HepG2 (cell line): Measurements from ENCODE around the gene CMC1. TPM values are rescaled to one million over a fixed set of nuclear protein-coding genes. Genes with fewer than 3 reads are reported as not detected.

ENCODE experiments used
- GPN1 ChIP-seq: sonication (generic); formaldehyde crosslinking; IDR thresholded peaks from 2 replicates; pipeline ENCODE4 v1.5.1; 2020; ENCODE audit warnings: missing genetic modification reagents, borderline replicate concordance
- HNRNPH1 ChIP-seq: fragments of 200-400 bp; formaldehyde crosslinking; optimal IDR thresholded peaks from 2 replicates; pipeline ENCODE3; 2017; ENCODE audit warnings: mild to moderate bottlenecking, low read depth, low read length
- MBD4 ChIP-seq: IDR thresholded peaks from 2 replicates; pipeline ENCODE4 v1.6.1; 2012; ENCODE audit warnings: low read length, inconsistent platforms, borderline replicate concordance
- MTA1 ChIP-seq: sonication (generic); formaldehyde crosslinking; IDR thresholded peaks from 2 replicates; pipeline ENCODE4 v1.4.0; 2020; ENCODE audit warnings: missing genetic modification reagents, mild to moderate bottlenecking, borderline replicate concordance
- MXD4 ChIP-seq: IDR thresholded peaks from 2 replicates; pipeline ENCODE4 v1.6.1; 2016; ENCODE audit warnings: mild to moderate bottlenecking, missing biosample characterization, missing genetic modification reagents
- PHF8 ChIP-seq: sonication (generic); formaldehyde crosslinking; IDR thresholded peaks from 2 replicates; pipeline ENCODE4 v1.5.0; 2020; ENCODE audit warnings: missing genetic modification reagents
- SAFB2 ChIP-seq: sonication (generic); formaldehyde crosslinking; IDR thresholded peaks from 2 replicates; pipeline ENCODE4 v1.5.1; 2020; ENCODE audit warnings: missing genetic modification reagents, low read depth, mild to moderate bottlenecking, borderline replicate concordance
- SAP130 ChIP-seq: IDR thresholded peaks from 2 replicates; pipeline ENCODE4 v1.6.1; 2016; ENCODE audit warnings: low read depth
- TGIF2 ChIP-seq: IDR thresholded peaks from 2 replicates; pipeline ENCODE4 v1.6.1; 2016; ENCODE audit warnings: control low read depth, missing compliant biosample characterization
- U2AF2 ChIP-seq: fragments of 200-400 bp; formaldehyde crosslinking; IDR thresholded peaks from 2 replicates; pipeline ENCODE4 v1.6.1; 2017; ENCODE audit warnings: low read depth, mild to moderate bottlenecking, low read length
- ZFP1 ChIP-seq: IDR thresholded peaks from 2 replicates; pipeline ENCODE4 v1.6.1; 2016
- ZNF224 ChIP-seq: sonication (generic); formaldehyde crosslinking; IDR thresholded peaks from 2 replicates; pipeline ENCODE4 v1.5.0; 2020; ENCODE audit warnings: mild to moderate bottlenecking, missing genetic modification reagents
- ZNF274 ChIP-seq: sonication (generic); formaldehyde crosslinking; IDR thresholded peaks from 2 replicates; pipeline ENCODE4 v1.5.1; 2020; ENCODE audit warnings: mild to moderate bottlenecking, missing genetic modification reagents
- ZNF431 ChIP-seq: sonication (generic); formaldehyde crosslinking; IDR thresholded peaks from 2 replicates; pipeline ENCODE4 v1.9.0; 2022; ENCODE audit warnings: missing genetic modification reagents, low read depth, mild to moderate bottlenecking, borderline replicate concordance
- ZNF720 ChIP-seq: sonication (generic); formaldehyde crosslinking; IDR thresholded peaks from 2 replicates; pipeline ENCODE4 v1.4.0; 2020; ENCODE audit warnings: missing genetic modification reagents
- ZSCAN22 ChIP-seq: sonication (generic); formaldehyde crosslinking; IDR thresholded peaks from 2 replicates; pipeline ENCODE4 v1.4.0; 2020; ENCODE audit warnings: mild to moderate bottlenecking, missing genetic modification reagents
- polyA plus RNA-seq, 8 experiments: library from polyadenylated mRNA; depleted of rRNA in 3 of 8; stranded (reverse) in 7 of 8; unstranded in 1 of 8; fragments of >200 nt; fragmentation: Illumina TruSeq in 4 of 8; extraction: Trizol in 4 of 8; gene quantifications; 2 replicates each; pipeline versions ENCODE4 v1.2.1 to v1.2.3, GENCODE V29; 2011 to 2016; ENCODE audit warnings: low read depth in 4 of 8, missing spikeins in 1 of 8, mixed read lengths in 1 of 8; ENCODE audit not compliant: insufficient read depth in 1 of 8
- total RNA-seq, 5 experiments: library from RNA; depleted of rRNA; stranded (reverse); fragments of >200 nt; fragmentation: Illumina TruSeq; extraction: Trizol; gene quantifications; 2 replicates each; pipeline ENCODE4 v1.2.3, GENCODE V29; 2016; ENCODE audit warnings: low read depth in 1 of 5
- TF ChIP-seq, protein P1 (sequence below): sonication (generic); formaldehyde crosslinking; IDR thresholded peaks from 2 replicates; pipeline ENCODE4 v1.4.0; 2020; ENCODE audit warnings: missing genetic modification reagents
- TF ChIP-seq, protein P2 (sequence below): sonication (generic); formaldehyde crosslinking; IDR thresholded peaks from 2 replicates; pipeline ENCODE4 v1.4.0; 2020; ENCODE audit warnings: low read depth, mild to moderate bottlenecking, missing genetic modification reagents
- TF ChIP-seq, protein P3 (sequence below): sonication (generic); formaldehyde crosslinking; IDR thresholded peaks from 2 replicates; pipeline ENCODE4 v1.4.0; 2020; ENCODE audit warnings: missing genetic modification reagents
- TF ChIP-seq, protein P4 (sequence below): sonication (generic); formaldehyde crosslinking; IDR thresholded peaks from 2 replicates; pipeline ENCODE4 v1.5.0; 2020; ENCODE audit warnings: mild to moderate bottlenecking, missing genetic modification reagents
- TF ChIP-seq, protein P5 (sequence below): sonication (generic); formaldehyde crosslinking; IDR thresholded peaks from 2 replicates; pipeline ENCODE4 v1.8.0; 2022; ENCODE audit warnings: mild to moderate bottlenecking, missing genetic modification reagents, moderate library complexity

The CMC1 gene
- total and polyA plus RNA-seq, 2 of the 13 experiments (the other 11 are each of a cell fraction or from before 2014, with no cell fraction given), result 22.1 to 29.5 TPM

DNA sequence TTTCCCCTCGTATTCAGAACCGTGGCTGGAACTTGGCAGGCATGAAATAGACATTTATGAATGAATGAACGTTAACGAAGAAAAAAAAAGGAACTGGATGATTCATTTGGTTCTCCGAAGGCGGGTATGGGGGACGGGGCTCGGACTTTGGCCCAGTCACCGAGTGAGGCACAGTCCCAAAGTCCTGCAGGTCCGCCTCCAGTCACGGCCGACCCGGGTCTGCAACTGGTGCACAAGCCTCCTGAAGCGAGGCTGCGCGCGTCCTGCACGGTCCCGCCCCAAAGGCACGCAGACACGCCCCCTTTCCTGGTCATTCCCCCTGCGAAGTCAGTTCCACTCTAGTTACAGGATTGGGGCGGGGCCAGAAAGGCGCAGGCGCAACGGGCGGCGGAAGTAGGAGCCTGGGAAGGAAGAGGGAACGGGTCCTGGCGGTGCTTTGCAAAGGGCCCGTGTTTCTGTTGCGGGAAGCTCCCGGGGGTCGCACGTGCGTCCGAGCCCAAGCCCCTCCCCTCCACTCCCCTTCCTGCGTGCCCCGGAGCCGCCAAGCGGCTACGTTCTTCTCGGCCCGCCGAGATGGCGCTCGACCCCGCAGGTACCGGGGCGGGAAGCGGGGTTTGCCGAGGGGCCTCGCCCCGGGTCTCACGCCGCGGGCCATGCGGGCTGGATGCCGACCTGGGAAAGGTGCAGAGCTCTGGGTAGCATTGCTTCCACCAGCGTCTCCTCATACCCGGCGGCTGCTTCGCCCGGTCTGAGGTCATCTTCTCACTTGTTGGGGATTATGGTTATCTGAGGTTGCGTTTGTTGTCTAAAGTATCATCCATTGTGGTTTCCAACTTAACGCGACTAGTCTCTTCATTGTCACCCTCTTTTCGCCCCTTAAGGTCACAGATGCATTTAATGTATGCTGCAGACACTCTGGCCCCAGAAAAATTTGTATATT is at the start of gene CMC1 (continued):
- TF ChIP-seq HNRNPH1, result no peak
- peak; percentile 45; the same call in 1 of the 2 replicates for TF ChIP-seq ZNF431
- TF ChIP-seq ZSCAN22 (CRISPR knock-in tag), result peak; percentile 78; the same call in 1 of the 2 replicates
- TF ChIP-seq ZNF274, result peak; percentile 86; the same call in 1 of the 2 replicates
- TF ChIP-seq MXD4 (CRISPR knock-in tag), result peak; percentile 78; the same call in 1 of the 2 replicates
- peak; percentile 65; the same call in 1 of the 2 replicates for TF ChIP-seq TGIF2
- TF ChIP-seq, protein P1, sequence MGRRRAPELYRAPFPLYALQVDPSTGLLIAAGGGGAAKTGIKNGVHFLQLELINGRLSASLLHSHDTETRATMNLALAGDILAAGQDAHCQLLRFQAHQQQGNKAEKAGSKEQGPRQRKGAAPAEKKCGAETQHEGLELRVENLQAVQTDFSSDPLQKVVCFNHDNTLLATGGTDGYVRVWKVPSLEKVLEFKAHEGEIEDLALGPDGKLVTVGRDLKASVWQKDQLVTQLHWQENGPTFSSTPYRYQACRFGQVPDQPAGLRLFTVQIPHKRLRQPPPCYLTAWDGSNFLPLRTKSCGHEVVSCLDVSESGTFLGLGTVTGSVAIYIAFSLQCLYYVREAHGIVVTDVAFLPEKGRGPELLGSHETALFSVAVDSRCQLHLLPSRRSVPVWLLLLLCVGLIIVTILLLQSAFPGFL (CRISPR knock-in tag), result no peak
- peak; percentile 96 for TF ChIP-seq MTA1 (CRISPR knock-in tag)
- TF ChIP-seq GPN1, result no peak
- peak; percentile 89; the same call in 1 of the 2 replicates for TF ChIP-seq ZNF224 (CRISPR knock-in tag)
- TF ChIP-seq ZFP1, result peak; percentile 72; the same call in 1 of the 2 replicates
- no peak for TF ChIP-seq ZNF720
- peak; percentile 85 for TF ChIP-seq SAFB2
- TF ChIP-seq, protein P2, sequence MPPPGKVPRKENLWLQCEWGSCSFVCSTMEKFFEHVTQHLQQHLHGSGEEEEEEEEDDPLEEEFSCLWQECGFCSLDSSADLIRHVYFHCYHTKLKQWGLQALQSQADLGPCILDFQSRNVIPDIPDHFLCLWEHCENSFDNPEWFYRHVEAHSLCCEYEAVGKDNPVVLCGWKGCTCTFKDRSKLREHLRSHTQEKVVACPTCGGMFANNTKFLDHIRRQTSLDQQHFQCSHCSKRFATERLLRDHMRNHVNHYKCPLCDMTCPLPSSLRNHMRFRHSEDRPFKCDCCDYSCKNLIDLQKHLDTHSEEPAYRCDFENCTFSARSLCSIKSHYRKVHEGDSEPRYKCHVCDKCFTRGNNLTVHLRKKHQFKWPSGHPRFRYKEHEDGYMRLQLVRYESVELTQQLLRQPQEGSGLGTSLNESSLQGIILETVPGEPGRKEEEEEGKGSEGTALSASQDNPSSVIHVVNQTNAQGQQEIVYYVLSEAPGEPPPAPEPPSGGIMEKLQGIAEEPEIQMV (CRISPR knock-in tag), result peak; percentile 96
- peak; percentile 93 for TF ChIP-seq SAP130 (CRISPR knock-in tag)
- TF ChIP-seq, protein P3, sequence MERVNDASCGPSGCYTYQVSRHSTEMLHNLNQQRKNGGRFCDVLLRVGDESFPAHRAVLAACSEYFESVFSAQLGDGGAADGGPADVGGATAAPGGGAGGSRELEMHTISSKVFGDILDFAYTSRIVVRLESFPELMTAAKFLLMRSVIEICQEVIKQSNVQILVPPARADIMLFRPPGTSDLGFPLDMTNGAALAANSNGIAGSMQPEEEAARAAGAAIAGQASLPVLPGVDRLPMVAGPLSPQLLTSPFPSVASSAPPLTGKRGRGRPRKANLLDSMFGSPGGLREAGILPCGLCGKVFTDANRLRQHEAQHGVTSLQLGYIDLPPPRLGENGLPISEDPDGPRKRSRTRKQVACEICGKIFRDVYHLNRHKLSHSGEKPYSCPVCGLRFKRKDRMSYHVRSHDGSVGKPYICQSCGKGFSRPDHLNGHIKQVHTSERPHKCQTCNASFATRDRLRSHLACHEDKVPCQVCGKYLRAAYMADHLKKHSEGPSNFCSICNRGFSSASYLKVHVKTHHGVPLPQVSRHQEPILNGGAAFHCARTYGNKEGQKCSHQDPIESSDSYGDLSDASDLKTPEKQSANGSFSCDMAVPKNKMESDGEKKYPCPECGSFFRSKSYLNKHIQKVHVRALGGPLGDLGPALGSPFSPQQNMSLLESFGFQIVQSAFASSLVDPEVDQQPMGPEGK (CRISPR knock-in tag), result no peak; the same call in 1 of the 2 replicates
- no peak for TF ChIP-seq MBD4
- TF ChIP-seq, protein P4, sequence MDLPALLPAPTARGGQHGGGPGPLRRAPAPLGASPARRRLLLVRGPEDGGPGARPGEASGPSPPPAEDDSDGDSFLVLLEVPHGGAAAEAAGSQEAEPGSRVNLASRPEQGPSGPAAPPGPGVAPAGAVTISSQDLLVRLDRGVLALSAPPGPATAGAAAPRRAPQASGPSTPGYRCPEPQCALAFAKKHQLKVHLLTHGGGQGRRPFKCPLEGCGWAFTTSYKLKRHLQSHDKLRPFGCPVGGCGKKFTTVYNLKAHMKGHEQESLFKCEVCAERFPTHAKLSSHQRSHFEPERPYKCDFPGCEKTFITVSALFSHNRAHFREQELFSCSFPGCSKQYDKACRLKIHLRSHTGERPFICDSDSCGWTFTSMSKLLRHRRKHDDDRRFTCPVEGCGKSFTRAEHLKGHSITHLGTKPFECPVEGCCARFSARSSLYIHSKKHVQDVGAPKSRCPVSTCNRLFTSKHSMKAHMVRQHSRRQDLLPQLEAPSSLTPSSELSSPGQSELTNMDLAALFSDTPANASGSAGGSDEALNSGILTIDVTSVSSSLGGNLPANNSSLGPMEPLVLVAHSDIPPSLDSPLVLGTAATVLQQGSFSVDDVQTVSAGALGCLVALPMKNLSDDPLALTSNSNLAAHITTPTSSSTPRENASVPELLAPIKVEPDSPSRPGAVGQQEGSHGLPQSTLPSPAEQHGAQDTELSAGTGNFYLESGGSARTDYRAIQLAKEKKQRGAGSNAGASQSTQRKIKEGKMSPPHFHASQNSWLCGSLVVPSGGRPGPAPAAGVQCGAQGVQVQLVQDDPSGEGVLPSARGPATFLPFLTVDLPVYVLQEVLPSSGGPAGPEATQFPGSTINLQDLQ, result no peak
- peak; percentile 95 for TF ChIP-seq PHF8 (CRISPR knock-in tag)
- TF ChIP-seq U2AF2, result no peak
- TF ChIP-seq, protein P5, sequence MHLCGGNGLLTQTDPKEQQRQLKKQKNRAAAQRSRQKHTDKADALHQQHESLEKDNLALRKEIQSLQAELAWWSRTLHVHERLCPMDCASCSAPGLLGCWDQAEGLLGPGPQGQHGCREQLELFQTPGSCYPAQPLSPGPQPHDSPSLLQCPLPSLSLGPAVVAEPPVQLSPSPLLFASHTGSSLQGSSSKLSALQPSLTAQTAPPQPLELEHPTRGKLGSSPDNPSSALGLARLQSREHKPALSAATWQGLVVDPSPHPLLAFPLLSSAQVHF, result peak; percentile 88; the same call in 1 of the 2 replicates
